ENCODE results near the gene TMEM141.
A peak's percentile ranks its signal among the peaks of the same experiment; 100 is the strongest.
"Not testable (repeated sequence)": the region's sequence is repeated elsewhere in the genome, so short reads cannot be mapped to it uniquely, and the experiment has no call there.

The TMEM141 gene

GRCh38 chr9:136796238-136796774 is 5.2 kb downstream of the TMEM141 start, which contains the start of gene CCDC183:
CCDC183 (plus strand) TSS chr9:136796338; CDS start chr9:136796398, 60 bp downstream.
- no peak for DNase-seq

- DNase-seq = not testable (repeated sequence)
Measured at GRCh38 chr9:136796775-136797347, 5.7 kb downstream of the TMEM141 start.

- DNase-seq = no peak
Measured at GRCh38 chr9:136798708-136799078, 7.5 kb downstream of the TMEM141 start.

GRCh38 chr9:136799079-136799853 is 8.1 kb downstream of the TMEM141 start:
- no peak for DNase-seq

GRCh38 chr9:136799854-136800657 is 8.9 kb downstream of the TMEM141 start:
- peak; percentile 81 for DNase-seq

GRCh38 chr9:136802321-136802720 is 11.2 kb downstream of the TMEM141 start:
- DNase-seq = no peak

GRCh38 chr9:136803009-136803550 is 11.9 kb downstream of the TMEM141 start:
- DNase-seq = not testable (repeated sequence)

GRCh38 chr9:136803551-136804508 is 12.7 kb downstream of the TMEM141 start:
- DNase-seq = no peak

GRCh38 chr9:136804509-136805206 is 13.5 kb downstream of the TMEM141 start:
- DNase-seq = no peak

- DNase-seq = no peak
Measured at GRCh38 chr9:136805207-136805740, 14.1 kb downstream of the TMEM141 start.

- no peak for DNase-seq
Measured at GRCh38 chr9:136806067-136806466, 14.9 kb downstream of the TMEM141 start.

- DNase-seq = no peak
Measured at GRCh38 chr9:136806631-136807201, 15.6 kb downstream of the TMEM141 start.

GRCh38 chr9:136807281-136808074 is 16.3 kb downstream of the TMEM141 start, which contains the start of gene RABL6:
RABL6 (plus strand) TSS chr9:136807948; CDS start chr9:136808197, 249 bp downstream.
- peak; percentile 74 for DNase-seq

GRCh38 chr9:136808075-136808805 is 17.1 kb downstream of the TMEM141 start:
- no peak for DNase-seq

- DNase-seq = peak; percentile 38
Measured at GRCh38 chr9:136808806-136809158, 17.6 kb downstream of the TMEM141 start.

GRCh38 chr9:136814725-136815421 is 23.7 kb downstream of the TMEM141 start:
- no peak for DNase-seq

- DNase-seq = no peak
Measured at GRCh38 chr9:136815422-136815782, 24.3 kb downstream of the TMEM141 start.

Measured in hematopoietic multipotent progenitor cell treated with erythropoietin and hydrocortisone succinate and interleukin-3 and kit ligand, for 8 days (in vitro differentiated cells).